HG03025 (cell line): Measurements from ENCODE around the gene SMARCB1.

ENCODE experiments used
- ATAC-seq: cut with Tn5 transposase; IDR thresholded peaks from one replicate; pipeline ENCODE4 v1.9.1; 2021; ENCODE audit warnings: mild to moderate bottlenecking, moderate library complexity; ENCODE audit not compliant: unreplicated experiment, low FRiP score

Gene SMARCB1

DNA sequence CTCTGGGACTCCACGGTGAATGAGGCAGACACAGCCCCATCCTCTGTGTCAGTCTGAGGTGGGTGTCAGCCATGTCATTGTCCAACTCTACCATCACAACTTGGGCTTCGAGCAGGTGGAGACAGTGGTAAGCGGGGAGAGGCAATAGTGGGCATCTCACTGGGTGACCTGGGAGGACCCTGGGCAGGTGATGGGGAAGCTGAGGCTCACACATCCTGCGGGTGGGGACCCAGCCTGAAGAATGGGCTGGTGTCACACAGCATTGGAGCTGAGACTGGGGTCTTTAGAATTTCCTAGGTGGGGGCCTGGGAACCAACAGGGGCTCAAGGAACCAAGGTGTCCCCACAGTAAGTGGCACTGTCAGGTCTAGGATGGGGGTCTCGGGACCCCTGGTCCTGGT, 7.0 kb upstream of the SMARCB1 start:
- no peak for ATAC-seq

DNA sequence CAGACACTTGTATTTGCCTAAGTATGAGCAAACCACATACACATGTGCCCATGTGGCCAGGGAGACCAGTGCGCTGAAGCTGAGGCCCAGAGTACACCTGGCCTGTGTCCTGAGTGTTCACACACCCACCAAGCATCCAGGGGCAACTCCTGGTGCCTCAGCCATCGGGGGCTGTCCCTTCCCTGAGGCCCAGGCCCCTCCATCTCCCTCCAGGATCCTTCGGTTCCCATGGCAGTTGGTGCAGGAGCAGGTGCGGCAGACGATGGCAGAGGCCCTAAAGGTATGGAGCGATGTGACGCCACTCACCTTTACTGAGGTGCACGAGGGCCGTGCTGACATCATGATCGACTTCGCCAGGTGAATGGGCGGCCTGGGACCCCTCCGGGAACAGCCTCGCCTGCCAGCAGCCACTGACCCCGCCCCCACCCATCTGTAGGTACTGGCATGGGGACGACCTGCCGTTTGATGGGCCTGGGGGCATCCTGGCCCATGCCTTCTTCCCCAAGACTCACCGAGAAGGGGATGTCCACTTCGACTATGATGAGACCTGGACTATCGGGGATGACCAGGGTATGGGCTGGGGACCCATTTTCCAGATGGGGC, 6.5 kb upstream of the SMARCB1 start:
- ATAC-seq = no peak

DNA sequence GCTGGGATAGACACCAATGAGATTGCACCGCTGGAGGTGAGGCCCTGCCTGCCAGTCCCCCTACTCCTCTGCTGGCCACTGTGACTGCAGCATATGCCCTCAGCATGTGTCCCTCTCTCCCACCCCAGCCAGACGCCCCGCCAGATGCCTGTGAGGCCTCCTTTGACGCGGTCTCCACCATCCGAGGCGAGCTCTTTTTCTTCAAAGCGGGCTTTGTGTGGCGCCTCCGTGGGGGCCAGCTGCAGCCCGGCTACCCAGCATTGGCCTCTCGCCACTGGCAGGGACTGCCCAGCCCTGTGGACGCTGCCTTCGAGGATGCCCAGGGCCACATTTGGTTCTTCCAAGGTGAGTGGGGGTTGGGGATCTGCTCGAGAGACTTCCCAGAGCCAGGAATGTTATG, 5.7 kb upstream of the SMARCB1 start:
- no peak for ATAC-seq

DNA sequence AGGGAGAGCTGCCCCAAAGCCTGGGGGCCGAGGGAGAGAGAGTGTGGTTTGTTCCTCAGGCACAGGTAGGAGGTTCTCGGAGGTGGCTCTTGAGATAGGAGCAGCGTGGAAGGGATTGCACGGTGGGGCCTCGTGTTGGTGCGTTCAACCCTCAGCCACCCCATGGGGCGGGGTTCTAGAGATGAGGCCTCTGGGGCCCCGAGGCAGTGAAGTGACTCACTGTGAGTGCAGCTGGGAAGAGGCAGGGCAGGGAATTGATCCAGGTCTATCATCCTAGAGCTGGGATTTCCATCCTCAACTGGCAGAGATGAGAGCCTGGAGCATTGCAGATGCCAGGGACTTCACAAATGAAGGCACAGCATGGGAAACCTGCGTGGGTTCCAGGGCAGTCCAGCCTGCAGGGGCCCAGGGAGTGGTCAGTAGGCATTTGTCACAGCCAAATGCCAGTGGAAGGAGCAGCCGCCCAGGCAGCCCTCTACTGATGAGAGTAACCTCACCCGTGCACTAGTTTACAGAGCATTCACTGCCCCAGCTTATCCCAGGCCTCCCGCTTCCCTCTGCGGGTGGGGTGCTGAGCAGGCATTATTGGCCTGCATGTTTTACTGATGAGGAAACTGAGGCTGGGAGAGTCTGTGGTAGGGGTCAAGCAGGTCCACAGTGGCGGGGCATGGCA, 5.1 kb upstream of the SMARCB1 start:
- no peak for ATAC-seq

DNA sequence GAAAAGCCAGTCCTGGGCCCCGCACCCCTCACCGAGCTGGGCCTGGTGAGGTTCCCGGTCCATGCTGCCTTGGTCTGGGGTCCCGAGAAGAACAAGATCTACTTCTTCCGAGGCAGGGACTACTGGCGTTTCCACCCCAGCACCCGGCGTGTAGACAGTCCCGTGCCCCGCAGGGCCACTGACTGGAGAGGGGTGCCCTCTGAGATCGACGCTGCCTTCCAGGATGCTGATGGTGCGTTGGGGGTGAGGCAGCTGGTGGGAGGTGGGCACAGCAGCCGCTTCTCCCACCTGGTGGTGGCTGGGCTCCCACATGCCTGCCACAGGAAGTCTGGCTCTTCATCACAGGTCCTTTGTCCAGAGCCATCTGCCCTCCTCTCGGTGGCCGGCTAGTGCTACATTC, 4.5 kb upstream of the SMARCB1 start:
- no peak for ATAC-seq

DNA sequence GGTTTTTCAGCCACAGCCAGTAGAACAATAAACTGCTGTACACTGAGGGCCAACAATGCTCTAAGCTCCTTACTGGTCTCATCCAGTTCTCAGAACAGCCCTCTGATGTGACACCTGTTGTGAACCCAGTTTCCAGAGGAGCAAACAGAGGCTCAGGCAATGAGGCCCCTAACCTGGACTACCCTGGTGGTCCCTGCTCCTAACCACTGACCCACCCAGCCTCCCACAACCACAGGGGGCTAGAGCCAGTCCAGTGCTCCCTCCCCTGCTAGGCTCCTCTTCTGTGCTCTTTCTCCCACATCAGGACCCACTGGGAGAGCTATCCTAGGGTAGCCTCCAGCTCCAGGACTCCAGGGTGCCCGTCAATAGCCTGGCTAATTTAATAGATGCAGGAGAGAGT, 4.1 kb upstream of the SMARCB1 start:
- ATAC-seq = no peak

DNA sequence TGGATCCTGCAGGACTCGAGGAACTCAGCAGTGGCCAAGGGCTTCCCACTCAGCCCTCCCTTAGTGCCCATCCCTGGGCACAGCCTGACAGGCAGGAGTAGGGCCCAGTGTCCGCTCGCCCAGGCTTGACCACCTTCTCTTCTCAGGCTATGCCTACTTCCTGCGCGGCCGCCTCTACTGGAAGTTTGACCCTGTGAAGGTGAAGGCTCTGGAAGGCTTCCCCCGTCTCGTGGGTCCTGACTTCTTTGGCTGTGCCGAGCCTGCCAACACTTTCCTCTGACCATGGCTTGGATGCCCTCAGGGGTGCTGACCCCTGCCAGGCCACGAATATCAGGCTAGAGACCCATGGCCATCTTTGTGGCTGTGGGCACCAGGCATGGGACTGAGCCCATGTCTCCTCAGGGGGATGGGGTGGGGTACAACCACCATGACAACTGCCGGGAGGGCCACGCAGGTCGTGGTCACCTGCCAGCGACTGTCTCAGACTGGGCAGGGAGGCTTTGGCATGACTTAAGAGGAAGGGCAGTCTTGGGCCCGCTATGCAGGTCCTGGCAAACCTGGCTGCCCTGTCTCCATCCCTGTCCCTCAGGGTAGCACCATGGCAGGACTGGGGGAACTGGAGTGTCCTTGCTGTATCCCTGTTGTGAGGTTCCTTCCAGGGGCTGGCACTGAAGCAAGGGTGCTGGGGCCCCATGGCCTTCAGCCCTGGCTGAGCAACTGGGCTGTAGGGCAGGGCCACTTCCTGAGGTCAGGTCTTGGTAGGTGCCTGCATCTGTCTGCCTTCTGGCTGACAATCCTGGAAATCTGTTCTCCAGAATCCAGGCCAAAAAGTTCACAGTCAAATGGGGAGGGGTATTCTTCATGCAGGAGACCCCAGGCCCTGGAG, 3.3 kb upstream of the SMARCB1 start:
- ATAC-seq = no peak

DNA sequence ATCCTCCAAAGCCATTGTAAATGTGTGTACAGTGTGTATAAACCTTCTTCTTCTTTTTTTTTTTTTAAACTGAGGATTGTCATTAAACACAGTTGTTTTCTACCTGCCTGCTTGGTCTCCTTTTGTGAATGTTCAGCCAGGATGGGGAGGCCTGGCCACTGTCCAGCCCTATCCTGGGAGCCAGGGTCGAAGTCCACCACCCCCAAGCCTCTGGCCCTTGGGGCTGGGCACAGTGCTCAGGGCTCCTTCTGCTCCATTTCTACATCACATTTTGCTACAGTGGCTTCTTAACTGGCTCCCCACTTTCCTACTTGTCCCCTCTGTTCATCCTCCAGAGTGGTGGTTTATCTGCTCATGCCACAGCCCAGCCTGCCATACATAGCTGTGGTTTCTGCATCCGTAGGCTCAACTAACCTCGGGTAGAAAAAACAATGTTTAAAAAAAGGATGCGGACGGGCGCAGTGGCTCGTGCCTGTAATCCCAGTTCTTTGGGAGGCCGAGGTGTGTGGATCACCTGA, 2.5 kb upstream of the SMARCB1 start:
- ATAC-seq = no peak

DNA sequence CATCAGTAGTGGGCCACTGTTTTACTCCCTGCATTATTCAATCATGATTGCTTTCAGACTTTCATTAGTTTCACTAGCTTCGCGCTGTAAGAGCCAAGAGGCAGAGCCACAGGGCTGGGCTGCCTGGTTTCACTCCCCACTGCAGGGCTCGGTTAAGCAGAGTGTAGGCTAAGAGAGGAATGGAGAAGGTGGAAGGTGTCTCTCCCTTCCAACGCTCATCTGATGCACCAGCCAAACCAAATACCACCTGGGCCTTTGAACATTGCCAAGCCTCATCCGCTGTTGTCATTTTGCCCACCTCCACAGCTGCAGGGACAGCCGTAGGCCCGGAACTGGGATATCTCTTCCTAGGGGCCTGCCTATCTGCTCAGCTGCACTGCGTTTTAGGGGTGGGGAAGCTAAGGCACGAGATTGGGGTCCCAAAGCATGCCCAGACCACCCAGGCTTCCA, 480 bp upstream of the SMARCB1 start:
- ATAC-seq = no peak

DNA sequence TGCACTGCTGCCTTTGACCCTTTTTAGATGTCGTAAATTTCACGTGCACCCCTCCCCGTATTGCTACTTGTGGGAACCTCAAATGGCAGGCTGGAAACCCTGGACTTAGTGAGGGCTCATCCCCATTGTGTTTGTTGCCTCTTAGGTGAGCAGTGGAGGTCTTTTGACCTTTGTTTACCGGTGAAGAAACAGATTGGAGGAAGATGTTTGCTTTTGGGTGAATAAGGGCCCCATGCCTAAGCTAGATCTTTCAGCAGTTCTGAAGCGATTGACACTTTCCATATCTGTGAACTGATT, 782 bp downstream of the SMARCB1 start:
- no peak for ATAC-seq

DNA sequence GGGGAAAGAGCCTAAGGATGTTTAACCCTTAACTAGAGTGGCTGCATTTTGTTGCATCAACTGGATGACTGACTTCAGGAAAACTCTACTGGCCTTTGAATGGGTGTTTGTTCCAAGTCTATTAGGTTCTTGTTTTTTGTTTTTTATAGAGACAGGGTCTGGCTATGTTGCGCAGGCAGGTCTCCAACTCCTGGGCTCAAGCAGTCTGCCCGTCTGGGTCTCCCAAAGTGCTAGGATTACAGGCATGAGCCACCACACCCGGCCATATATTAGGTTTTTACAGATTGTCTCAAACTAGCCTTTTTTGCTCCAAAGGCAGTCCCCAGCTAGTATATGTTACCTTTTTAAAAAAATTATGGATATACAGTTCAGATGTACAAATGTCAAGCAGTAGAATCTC, 1.1 kb downstream of the SMARCB1 start:
- no peak for ATAC-seq

DNA sequence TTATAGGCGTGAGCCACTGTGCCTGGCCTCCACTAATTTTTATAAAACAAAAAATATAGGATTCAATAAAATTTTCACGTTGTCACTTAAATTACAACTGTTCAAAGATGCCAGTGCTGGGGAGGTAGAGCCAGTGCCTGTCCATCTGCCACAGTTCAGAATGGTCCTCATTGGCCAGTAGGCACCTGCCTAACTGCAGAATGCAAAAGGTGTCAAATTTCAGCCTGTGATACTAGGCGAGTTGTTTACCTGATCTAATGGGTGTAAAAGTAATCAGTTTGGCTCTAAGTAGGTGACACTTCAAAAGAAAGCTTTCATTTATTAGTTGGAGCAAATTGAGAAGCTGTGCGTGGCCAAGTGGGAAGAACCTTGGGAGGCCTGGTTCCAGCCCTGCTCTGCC, 2.4 kb downstream of the SMARCB1 start:
- no peak for ATAC-seq

DNA sequence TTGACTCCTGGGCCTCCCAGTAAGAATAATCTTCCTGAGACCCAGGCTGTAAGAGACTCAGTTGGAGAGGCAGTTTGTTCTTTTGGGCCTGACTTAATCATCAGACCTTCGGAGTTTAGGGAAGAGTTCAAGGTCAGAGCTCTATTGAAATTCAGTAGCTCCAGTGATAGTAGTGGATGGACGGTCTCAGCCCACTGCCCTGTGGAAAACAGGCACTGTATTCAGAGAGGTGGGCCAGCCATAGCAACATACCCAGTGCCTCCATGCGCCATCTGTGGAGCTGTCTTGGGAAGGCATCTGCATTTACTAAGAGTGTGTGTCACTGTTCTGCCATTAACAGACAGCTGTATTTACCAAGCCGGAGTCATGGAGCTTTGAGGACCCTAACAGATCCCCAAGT, 2.9 kb downstream of the SMARCB1 start:
- no peak for ATAC-seq

DNA sequence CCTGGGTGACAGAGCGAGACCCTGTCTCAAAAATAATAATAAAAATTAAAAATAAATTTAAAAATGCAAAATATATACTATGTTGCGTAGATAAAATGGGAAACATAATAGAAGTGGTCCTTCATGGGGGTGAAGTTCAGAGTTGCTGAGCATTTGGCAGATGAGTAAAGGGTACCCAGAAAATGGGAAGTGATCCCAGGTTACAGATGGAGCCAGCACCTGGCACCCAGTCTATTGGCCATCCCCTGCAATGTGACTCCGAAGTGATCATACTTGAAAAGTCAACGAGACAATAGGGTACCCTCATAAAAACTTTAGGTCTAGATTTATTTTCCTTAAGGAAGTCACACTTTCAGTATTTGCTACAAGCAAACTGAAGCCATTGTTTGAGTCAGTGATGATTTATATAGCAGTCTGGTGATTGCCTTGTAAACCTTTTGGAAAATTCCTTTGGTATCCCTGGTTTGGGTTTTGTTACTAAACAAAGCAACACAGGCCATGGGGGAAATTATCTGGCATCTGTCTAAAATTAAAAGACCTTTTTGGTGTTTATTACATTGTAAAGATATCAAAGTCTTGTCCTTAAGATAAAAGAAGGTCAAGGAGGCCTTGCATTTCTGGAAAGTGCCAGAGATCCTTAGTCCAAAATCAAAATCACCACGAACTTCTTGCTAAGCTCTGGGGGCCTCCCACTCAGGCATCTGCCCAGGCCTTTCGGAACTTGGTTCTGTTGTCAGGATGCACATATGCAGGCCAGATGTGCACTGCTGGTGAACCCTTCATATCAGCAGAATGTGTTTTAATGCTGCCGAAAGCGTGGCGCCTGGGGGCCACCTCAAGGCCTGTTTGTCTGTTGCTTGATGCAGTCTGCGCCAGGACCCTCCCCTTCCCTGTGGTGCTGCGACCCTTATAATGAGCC, 4.3 kb downstream of the SMARCB1 start:
- no peak for ATAC-seq

DNA sequence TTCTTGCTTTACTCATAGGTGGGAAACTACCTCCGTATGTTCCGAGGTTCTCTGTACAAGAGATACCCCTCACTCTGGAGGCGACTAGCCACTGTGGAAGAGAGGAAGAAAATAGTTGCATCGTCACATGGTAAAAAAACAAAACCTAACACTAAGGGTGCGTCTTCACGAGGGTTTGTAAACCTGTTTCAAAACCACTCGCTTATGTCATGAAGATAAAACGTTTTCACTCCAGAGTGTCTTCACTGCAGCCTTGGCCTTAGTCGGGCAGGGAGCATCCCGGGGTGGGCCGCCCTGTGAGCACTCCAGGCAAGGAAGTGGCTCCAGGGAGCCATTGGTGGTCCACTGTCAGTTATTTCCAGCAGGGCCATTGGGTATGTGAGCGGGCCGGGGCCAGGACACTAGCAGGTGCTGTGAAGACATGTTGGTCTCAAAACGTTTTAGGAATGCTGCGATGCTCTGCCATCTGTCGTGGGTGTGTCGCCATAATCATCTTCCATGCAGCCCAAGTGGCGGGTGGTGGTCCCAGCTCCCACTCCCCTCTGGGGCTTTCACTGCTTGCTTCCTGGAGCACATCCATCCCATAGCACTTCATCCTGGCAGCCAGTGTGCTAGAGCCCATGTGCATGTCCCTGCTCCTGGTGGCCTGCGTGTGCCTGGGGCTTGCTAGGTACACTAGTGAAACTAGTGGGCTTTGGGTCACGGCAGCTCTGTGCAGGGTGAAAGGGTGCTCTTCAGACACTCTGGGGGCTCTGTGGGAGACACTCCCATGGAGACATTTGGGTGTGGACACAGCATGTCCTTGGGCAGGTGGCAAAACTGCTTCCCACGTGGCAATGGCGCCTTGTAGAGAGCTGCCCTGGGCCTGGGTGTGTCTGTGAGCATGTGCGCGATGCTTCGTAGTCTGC, 5.2 kb downstream of the SMARCB1 start:
- ATAC-seq = no peak

DNA sequence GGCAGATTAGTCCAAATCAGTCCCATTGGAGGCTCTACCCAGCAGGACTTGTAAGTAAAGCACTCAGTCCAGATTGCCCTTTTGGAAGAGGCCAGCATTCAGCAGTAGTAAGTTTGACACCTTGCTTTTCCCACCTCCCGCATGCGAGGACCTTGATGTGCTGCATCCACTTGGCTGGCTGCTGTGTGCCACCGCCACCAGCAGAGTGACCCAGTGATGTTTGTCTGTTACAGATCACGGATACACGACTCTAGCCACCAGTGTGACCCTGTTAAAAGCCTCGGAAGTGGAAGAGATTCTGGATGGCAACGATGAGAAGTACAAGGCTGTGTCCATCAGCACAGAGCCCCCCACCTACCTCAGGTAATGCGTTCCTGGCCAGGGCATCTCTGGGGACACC, 6.6 kb downstream of the SMARCB1 start:
- ATAC-seq = no peak

DNA sequence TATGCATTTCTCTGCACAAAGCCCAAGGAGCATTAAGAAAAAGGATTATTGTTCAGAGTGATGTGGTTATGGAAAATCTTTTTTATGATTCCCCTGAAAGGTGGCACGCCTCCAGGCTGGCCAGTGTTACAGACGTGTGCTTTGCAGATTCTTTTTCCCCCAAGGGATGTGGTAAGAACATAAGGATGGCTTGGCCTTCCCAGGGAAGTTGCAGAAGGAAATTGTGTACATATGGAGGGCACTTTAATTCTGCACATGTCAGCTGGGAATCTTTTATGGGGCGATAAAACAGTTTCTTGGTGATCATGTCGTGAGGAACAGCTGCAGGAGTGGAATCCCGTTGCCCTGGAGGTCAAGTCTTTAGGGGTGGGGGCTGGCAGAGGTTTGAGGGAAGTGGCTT, 9.7 kb downstream of the SMARCB1 start:
- no peak for ATAC-seq

DNA sequence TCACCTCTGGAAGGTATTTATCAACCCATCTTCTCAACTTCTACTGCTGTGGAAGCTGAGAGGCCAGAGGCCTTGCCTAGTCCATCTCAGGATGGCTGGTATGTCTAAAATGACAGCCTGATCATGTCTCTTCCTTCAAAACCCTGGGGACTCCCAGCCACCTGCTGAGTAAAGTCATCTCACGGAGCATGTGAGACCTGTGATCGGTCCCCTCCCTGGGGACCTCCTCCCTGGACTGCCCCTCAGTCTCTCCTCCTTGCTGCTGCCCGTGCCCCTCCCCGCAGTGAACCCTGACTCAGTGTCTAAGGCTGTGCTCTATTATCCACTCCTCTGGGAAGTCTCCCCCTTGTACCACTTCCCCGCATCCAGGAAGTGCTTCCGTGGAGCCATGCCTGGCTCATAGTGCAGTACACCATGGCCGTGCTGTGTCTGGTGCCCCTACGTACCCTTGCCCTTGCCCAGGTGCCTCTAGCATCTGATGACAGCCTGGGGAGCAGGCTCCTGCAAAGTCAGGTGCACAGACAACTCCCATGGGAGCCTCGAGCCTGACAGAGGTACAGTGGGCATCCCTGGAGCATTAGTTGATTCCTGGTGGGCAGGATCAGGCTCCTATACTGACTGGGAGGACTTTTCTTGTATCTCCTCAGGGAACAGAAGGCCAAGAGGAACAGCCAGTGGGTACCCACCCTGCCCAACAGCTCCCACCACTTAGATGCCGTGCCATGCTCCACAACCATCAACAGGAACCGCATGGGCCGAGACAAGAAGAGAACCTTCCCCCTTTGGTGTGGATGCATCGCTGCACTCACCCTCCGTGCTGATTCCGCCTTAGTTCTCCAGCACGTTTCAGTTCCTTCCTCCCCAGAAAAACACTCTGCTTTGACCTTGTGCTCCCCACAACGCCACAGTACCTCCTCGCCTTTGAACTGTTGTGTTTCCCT, 13.8 kb downstream of the SMARCB1 start:
- ATAC-seq = no peak
